ENCODE results near the gene RAX2.

The RAX2 gene

GRCh38 chr19:3737487-3738205, 34.4 kb downstream of the RAX2 start:
- no peak overlapping the region for H3K27ac ChIP-seq
- TF ChIP-seq, protein P1, sequence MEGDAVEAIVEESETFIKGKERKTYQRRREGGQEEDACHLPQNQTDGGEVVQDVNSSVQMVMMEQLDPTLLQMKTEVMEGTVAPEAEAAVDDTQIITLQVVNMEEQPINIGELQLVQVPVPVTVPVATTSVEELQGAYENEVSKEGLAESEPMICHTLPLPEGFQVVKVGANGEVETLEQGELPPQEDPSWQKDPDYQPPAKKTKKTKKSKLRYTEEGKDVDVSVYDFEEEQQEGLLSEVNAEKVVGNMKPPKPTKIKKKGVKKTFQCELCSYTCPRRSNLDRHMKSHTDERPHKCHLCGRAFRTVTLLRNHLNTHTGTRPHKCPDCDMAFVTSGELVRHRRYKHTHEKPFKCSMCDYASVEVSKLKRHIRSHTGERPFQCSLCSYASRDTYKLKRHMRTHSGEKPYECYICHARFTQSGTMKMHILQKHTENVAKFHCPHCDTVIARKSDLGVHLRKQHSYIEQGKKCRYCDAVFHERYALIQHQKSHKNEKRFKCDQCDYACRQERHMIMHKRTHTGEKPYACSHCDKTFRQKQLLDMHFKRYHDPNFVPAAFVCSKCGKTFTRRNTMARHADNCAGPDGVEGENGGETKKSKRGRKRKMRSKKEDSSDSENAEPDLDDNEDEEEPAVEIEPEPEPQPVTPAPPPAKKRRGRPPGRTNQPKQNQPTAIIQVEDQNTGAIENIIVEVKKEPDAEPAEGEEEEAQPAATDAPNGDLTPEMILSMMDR (conservative IDR thresholded peaks at IDR 0.05) = no peak
- no peak for TF ChIP-seq ZFX (IDR thresholded peaks at IDR 0.05)

- TF ChIP-seq, protein P1 (conservative IDR thresholded peaks at IDR 0.05) = no peak
- no peak for TF ChIP-seq ZFX (IDR thresholded peaks at IDR 0.05)
- no peak overlapping the region for H3K27ac ChIP-seq
Measured at GRCh38 chr19:3736106-3736724, 35.8 kb downstream of the RAX2 start.

DNA sequence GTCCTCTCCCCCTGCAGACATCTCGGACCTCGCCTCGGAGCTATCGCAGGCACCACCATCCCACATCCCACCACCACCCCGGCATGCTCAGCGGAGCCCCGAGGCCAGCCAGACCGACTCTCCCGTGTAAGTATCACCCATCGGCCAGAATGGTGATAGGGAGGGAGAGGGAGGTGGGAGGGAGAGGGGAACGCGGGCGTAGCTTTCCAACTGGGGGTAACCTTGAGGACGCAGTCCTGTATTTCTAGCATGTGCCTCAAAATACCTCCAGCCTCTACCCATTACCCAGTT, 37.8 kb downstream of the RAX2 start:
- TF ChIP-seq ZFX (IDR thresholded peaks at IDR 0.05) = no peak
- TF ChIP-seq, protein P1 (conservative IDR thresholded peaks at IDR 0.05) = no peak
- no peak overlapping the region for H3K27ac ChIP-seq

- no peak overlapping the region for H3K27ac ChIP-seq
- TF ChIP-seq ZFX (IDR thresholded peaks at IDR 0.05) = no peak
- TF ChIP-seq, protein P1 (conservative IDR thresholded peaks at IDR 0.05) = no peak
Measured at GRCh38 chr19:3733549-3734309, 38.3 kb downstream of the RAX2 start.

DNA sequence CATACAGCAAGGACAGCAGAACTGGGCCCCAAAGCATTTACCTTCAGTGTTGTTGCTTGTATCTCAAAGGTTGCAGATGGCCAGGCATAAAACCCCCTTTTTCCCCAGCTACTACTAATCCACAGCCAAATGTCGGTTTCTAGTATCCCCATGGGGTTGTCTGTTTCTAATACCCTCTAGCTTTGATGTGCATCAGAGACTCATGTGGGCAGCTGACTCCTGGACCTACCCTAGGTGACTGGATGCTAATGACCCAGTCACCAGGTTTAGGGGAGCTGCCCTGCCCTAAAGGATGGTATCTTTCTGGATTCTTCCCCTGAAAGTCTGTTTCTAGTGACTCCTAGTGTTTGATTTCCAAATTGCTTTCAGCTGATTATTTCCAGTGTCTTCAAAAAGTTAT, 39.9 kb downstream of the RAX2 start:
- H3K27ac ChIP-seq = no peak overlapping the region
- TF ChIP-seq, protein P1 (conservative IDR thresholded peaks at IDR 0.05) = no peak
- no peak for TF ChIP-seq ZFX (IDR thresholded peaks at IDR 0.05)

DNA sequence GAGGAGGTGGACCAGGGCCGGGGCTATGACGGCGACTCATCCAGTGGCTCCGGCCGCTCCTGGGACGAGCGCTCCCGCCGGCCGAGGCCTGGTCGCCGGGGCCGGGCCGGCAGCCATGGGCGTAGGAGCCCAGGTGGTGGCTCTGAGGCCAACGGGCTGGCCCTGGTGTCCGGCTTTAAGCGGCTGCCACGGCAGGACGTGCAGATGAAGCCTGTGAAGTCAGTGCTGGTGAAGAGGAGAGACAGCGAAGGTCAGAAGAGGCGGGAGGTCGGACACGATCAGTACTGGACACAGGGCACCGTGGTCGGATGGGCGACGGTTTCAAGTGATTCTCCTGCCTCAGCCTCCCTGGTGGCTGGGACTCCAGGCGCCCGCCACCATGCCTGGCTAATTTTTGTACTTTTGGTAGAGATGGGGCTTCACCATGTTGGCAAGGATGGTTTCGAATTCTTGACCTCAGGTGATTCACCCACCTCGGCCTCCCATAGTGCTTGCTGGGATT, 41.5 kb downstream of the RAX2 start:
- no peak overlapping the region for H3K27ac ChIP-seq
- TF ChIP-seq, protein P1 (conservative IDR thresholded peaks at IDR 0.05) = no peak
- TF ChIP-seq ZFX (IDR thresholded peaks at IDR 0.05) = no peak
